ENCODE measurements around the gene PIGM.
A peak's percentile ranks its signal among the peaks of the same experiment; 100 is the strongest.

The PIGM gene

GRCh38 chr1:160031365-160032164 lies at the start of gene PIGM:
Gene PIGM (minus strand): TSS chr1:160031990. CDS start chr1:160031739, 251 bp downstream.
- peaks cover 1% of the 10 kb centered on the region; the same call in 1 of the 2 replicates for H3K4me1 ChIP-seq (ENCODE audit: control insufficient read depth, insufficient read depth, low read length)
- H3K27me3 ChIP-seq (ENCODE audit: control insufficient read depth, insufficient read depth, low read length) = no peaks in the 10 kb centered on the region
- no peaks in the 10 kb centered on the region for H3K9me3 ChIP-seq (ENCODE audit: control insufficient read depth, insufficient read depth, low read length)
- no CpG with 5 or more reads among the region's 60 CpGs for WGBS (ENCODE audit: insufficient coverage, insufficient read length)
- H3K36me3 ChIP-seq (ENCODE audit: control insufficient read depth, insufficient read depth, low read length) = no peaks in the 10 kb centered on the region
- no peak within 1 kb of the TSS for H3K27ac ChIP-seq (ENCODE audit: low read length)
- peak; percentile 94 for DNase-seq (ENCODE audit: low read depth, low spot score)
- H3K4me3 ChIP-seq (ENCODE audit: low read length) = peak within 1 kb of the TSS; percentile 41

GRCh38 chr1:160081261-160081936 lies 49.6 kb upstream of the PIGM start, which contains the start of gene KCNJ9:
Gene KCNJ9 (plus strand): TSS chr1:160081538. CDS start chr1:160084031, 2,493 bp downstream.
- no peak for DNase-seq (ENCODE audit: low read depth, low spot score)
- no peaks in the 10 kb centered on the region for H3K9me3 ChIP-seq (ENCODE audit: control insufficient read depth, insufficient read depth, low read length)
- H3K4me3 ChIP-seq (ENCODE audit: low read length) = no peak within 1 kb of the TSS
- H3K27ac ChIP-seq (ENCODE audit: low read length) = no peak within 1 kb of the TSS
- no peaks in the 10 kb centered on the region for H3K36me3 ChIP-seq (ENCODE audit: control insufficient read depth, insufficient read depth, low read length)
- H3K4me1 ChIP-seq (ENCODE audit: control insufficient read depth, insufficient read depth, low read length) = peaks cover 3% of the 10 kb centered on the region
- no CpG with 5 or more reads among the region's 14 CpGs for WGBS (ENCODE audit: insufficient coverage, insufficient read length)
- peaks cover 4% of the 10 kb centered on the region; the same call in 1 of the 2 replicates for H3K27me3 ChIP-seq (ENCODE audit: control insufficient read depth, insufficient read depth, low read length)

- Histone ChIP-seq H3K4me3 (ENCODE audit: low read length) (no peak overlapping the region), H3K27ac (ENCODE audit: low read length) (no peak overlapping the region), H3K36me3 (ENCODE audit: control insufficient read depth, insufficient read depth, low read length) (no peaks in the 10 kb centered on the region), H3K9me3 (ENCODE audit: control insufficient read depth, insufficient read depth, low read length) (no peaks in the 10 kb centered on the region), H3K4me1 (ENCODE audit: control insufficient read depth, insufficient read depth, low read length) (peaks cover 3% of the 10 kb centered on the region), H3K27me3 (ENCODE audit: control insufficient read depth, insufficient read depth, low read length) (peaks cover 4% of the 10 kb centered on the region; the same call in 1 of the 2 replicates)
- DNase-seq (ENCODE audit: low read depth, low spot score) = no peak
- no CpG with 5 or more reads among the region's 6 CpGs for WGBS (ENCODE audit: insufficient coverage, insufficient read length)
These were observed 48.8 kb upstream of the PIGM start for GRCh38 chr1:160080381-160081100.

GRCh38 chr1:160079448-160079847 lies 47.7 kb upstream of the PIGM start:
- no peaks in the 10 kb centered on the region for H3K36me3 ChIP-seq (ENCODE audit: control insufficient read depth, insufficient read depth, low read length)

DNA sequence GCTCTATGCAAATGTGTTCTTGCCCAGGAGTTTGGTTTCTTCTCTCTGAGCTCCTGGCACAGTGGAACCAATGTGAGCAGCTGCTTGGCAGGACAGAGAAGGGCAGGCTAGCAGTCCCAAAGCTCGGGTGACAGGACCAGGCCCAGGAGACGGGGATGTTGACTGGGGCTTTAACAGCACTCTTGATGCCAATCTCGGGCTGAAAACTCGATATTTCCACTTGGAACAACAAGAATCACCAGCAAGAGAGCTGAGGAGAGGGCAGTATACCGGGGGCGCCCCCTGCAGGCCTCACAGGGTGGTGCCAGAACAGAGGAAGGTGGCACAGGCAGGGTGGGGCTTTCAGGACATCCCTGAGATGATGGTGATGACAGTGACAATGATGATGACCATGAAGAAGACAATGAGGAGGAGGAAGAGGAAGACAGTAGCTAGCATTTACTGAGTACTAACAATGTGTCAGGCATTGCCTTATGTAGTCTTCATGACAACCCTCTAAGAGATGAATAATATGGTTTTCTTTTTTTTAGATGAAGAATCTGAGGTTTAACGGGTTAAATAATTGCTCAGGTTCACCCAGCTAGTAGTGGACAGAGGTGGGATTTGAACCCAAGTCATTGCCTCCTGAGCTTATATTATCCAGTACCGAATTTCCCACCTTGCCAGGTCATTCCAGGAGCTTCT lies 46.9 kb upstream of the PIGM start:
- Histone ChIP-seq H3K9me3 (ENCODE audit: control insufficient read depth, insufficient read depth, low read length) (no peaks in the 10 kb centered on the region), H3K27me3 (ENCODE audit: control insufficient read depth, insufficient read depth, low read length) (peaks cover 4% of the 10 kb centered on the region; the same call in 1 of the 2 replicates), H3K4me3 (ENCODE audit: low read length) (no peak overlapping the region), H3K27ac (ENCODE audit: low read length) (no peak overlapping the region), H3K36me3 (ENCODE audit: control insufficient read depth, insufficient read depth, low read length) (no peaks in the 10 kb centered on the region), H3K4me1 (ENCODE audit: control insufficient read depth, insufficient read depth, low read length) (no peaks in the 10 kb centered on the region; the same call in 1 of the 2 replicates)
- no peak for DNase-seq (ENCODE audit: low read depth, low spot score)
- no CpG with 5 or more reads among the region's 8 CpGs for WGBS (ENCODE audit: insufficient coverage, insufficient read length)

More at GRCh38 chr1:160079448-160079847, 47.7 kb upstream of the PIGM start:
- H3K4me1 ChIP-seq (ENCODE audit: control insufficient read depth, insufficient read depth, low read length) = peaks cover 3% of the 10 kb centered on the region
- H3K4me3 ChIP-seq (ENCODE audit: low read length) = no peak overlapping the region
- WGBS (ENCODE audit: insufficient coverage, insufficient read length) = no CpG with 5 or more reads among the region's 4 CpGs
- peaks cover 4% of the 10 kb centered on the region; the same call in 1 of the 2 replicates for H3K27me3 ChIP-seq (ENCODE audit: control insufficient read depth, insufficient read depth, low read length)
- no peak overlapping the region for H3K27ac ChIP-seq (ENCODE audit: low read length)
- H3K9me3 ChIP-seq (ENCODE audit: control insufficient read depth, insufficient read depth, low read length) = no peaks in the 10 kb centered on the region
- no peak for DNase-seq (ENCODE audit: low read depth, low spot score)

GRCh38 chr1:160077486-160077885 lies 45.7 kb upstream of the PIGM start:
- Histone ChIP-seq H3K36me3 (ENCODE audit: control insufficient read depth, insufficient read depth, low read length) (no peaks in the 10 kb centered on the region), H3K9me3 (ENCODE audit: control insufficient read depth, insufficient read depth, low read length) (no peaks in the 10 kb centered on the region), H3K27me3 (ENCODE audit: control insufficient read depth, insufficient read depth, low read length) (peaks cover 2% of the 10 kb centered on the region; the same call in 1 of the 2 replicates), H3K4me3 (ENCODE audit: low read length) (no peak overlapping the region), H3K27ac (ENCODE audit: low read length) (no peak overlapping the region), H3K4me1 (ENCODE audit: control insufficient read depth, insufficient read depth, low read length) (no peaks in the 10 kb centered on the region)
- no peak for DNase-seq (ENCODE audit: low read depth, low spot score)

- peaks cover 2% of the 10 kb centered on the region; the same call in 1 of the 2 replicates for H3K27me3 ChIP-seq (ENCODE audit: control insufficient read depth, insufficient read depth, low read length)
- no peaks in the 10 kb centered on the region for H3K36me3 ChIP-seq (ENCODE audit: control insufficient read depth, insufficient read depth, low read length)
- no peak overlapping the region for H3K4me3 ChIP-seq (ENCODE audit: low read length)
- WGBS (ENCODE audit: insufficient coverage, insufficient read length) = no CpG with 5 or more reads among the region's 3 CpGs
- no peak overlapping the region for H3K27ac ChIP-seq (ENCODE audit: low read length)
- H3K9me3 ChIP-seq (ENCODE audit: control insufficient read depth, insufficient read depth, low read length) = no peaks in the 10 kb centered on the region
- no peak for DNase-seq (ENCODE audit: low read depth, low spot score)
- no peaks in the 10 kb centered on the region for H3K4me1 ChIP-seq (ENCODE audit: control insufficient read depth, insufficient read depth, low read length)
These were observed 44.5 kb upstream of the PIGM start for GRCh38 chr1:160076295-160076694.

GRCh38 chr1:160075836-160076235 lies 44.0 kb upstream of the PIGM start:
- WGBS (ENCODE audit: insufficient coverage, insufficient read length) = no CpG with 5 or more reads among the region's 2 CpGs
- Histone ChIP-seq H3K27ac (ENCODE audit: low read length) (no peak overlapping the region), H3K9me3 (ENCODE audit: control insufficient read depth, insufficient read depth, low read length) (no peaks in the 10 kb centered on the region), H3K4me3 (ENCODE audit: low read length) (no peak overlapping the region), H3K27me3 (ENCODE audit: control insufficient read depth, insufficient read depth, low read length) (peaks cover 2% of the 10 kb centered on the region; the same call in 1 of the 2 replicates), H3K36me3 (ENCODE audit: control insufficient read depth, insufficient read depth, low read length) (no peaks in the 10 kb centered on the region), H3K4me1 (ENCODE audit: control insufficient read depth, insufficient read depth, low read length) (no peaks in the 10 kb centered on the region)
- no peak for DNase-seq (ENCODE audit: low read depth, low spot score)

DNA sequence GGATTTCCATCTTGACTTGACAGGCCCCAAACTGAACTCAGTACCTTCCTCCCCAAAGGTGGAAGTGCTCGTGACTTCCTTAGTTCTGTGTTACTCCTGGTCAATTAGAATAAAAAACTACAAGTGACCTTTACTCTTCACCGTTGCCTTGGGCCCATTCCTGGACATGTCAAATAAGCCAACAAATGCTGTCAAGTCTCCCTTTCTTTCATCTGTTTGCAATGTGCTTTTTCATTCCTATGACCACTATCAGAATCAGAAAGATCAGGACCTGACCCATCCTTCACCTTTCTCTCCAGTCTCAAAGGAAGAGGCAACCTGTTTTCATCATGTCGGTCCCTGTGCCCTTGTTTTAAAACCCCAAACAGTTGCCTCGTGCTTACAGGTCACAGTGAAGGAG lies 43.1 kb upstream of the PIGM start:
- no CpG with 5 or more reads among the region's 4 CpGs for WGBS (ENCODE audit: insufficient coverage, insufficient read length)
- DNase-seq (ENCODE audit: low read depth, low spot score) = no peak
- no peaks in the 10 kb centered on the region for H3K36me3 ChIP-seq (ENCODE audit: control insufficient read depth, insufficient read depth, low read length)
- H3K4me3 ChIP-seq (ENCODE audit: low read length) = no peak overlapping the region
- no peaks in the 10 kb centered on the region for H3K4me1 ChIP-seq (ENCODE audit: control insufficient read depth, insufficient read depth, low read length)
- H3K9me3 ChIP-seq (ENCODE audit: control insufficient read depth, insufficient read depth, low read length) = no peaks in the 10 kb centered on the region
- H3K27ac ChIP-seq (ENCODE audit: low read length) = no peak overlapping the region
- peaks cover 2% of the 10 kb centered on the region; the same call in 1 of the 2 replicates for H3K27me3 ChIP-seq (ENCODE audit: control insufficient read depth, insufficient read depth, low read length)
